Islet of Langerhans (tissue), 1 donor: Measurements from ENCODE around the gene RBBP8NL.

Experiments used
- FAIRE-seq: peaks from one replicate; lab custom pipeline; 2011; peaks lifted over from hg19 to GRCh38; lab: Jason Lieb, UNC

Gene RBBP8NL

GRCh38 chr20:62419759-62420158 is 7.6 kb downstream of the RBBP8NL start:
- FAIRE-seq: no peak

DNA sequence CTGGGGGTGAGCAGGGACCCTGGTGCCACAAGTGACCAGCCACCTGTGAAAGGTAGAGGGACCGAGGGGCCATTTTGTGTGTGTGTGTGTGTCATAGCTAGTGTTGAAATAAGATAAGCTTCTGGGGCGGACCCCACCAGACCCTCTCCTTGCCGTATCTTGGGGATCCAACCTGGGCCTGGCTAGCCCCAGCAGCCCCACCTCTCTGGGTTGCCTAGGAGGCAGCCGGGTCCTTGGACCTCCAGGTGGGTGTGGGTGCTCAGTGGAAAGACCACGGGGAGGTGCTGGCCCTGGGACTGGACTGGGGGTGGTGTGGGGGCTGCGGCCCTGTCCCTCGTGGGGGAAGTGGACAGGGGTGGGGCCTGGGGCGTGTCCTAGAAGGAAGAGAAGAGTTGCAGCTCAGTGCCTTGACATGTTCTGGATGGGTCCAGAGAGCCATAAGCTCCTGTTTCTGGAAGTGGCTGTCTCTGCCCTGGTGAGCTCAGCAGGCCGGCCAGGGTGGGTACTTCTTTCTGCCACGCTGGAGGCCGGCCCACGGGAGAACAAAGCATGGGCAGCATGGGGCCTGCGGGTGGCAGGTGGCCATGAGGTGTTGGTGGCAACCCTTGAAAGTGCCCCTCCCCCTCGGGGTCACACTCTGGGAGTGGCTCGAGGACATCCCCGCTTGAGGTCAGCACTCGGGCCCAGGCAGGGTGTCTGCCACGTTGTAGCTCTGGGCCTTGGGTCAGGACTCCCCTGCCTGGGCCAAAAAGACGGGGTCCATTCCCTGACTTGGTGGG is 8.4 kb downstream of the RBBP8NL start:
- no peak for FAIRE-seq

GRCh38 chr20:62417981-62418708 is 9.2 kb downstream of the RBBP8NL start:
- no peak for FAIRE-seq

DNA sequence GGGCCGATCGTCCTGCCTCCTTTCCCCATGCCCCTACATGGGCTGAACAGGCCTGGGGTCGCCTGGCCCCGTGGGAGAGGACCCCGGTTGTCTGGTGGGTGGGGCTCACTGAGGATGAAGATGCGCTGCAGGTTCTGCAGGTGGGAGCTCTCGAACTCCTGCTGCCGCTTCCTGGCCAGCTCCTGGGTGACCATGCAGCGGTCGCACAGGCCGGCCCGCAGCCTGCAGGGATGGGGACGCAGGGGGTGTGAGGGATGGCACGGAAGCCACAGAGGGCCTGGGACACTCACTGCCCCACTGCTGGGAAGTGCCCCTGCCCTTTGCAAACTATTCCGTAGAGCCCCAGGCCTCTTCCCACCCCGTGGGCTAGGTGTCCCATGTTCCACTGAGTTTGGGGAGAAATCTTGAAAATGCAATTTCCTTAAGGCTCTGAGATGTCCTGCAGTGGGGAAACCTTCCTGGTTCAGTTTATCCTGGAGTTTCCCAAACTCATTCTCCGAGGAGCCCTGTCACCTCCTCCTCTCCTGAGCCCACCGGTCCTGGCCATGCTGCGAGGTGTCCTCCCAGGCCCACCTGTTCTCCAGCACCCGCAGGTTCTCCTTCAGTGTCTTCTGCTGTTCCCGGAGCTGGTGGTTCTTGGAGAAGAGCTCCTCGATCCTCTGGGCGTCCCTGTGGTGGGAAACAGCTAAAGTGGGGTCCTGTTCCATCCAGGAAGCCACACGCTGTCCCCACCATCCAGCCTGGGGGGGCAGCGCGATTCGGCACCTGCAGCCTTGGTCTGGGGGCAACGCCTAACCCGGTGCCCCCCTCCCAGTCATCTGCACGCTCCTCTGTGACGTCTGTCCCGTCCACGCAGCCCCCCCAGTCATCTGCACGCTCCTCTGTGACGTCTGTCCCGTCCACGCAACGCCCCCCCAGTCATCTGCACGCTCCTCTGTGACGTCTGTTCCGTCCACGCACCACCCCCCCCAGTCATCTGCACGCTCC is 10.4 kb downstream of the RBBP8NL start:
- FAIRE-seq: no peak

- FAIRE-seq: no peak
These were observed 11.8 kb downstream of the RBBP8NL start for GRCh38 chr20:62415354-62416111.

- FAIRE-seq: no peak
These were observed 13.3 kb downstream of the RBBP8NL start for GRCh38 chr20:62413896-62414481.

DNA sequence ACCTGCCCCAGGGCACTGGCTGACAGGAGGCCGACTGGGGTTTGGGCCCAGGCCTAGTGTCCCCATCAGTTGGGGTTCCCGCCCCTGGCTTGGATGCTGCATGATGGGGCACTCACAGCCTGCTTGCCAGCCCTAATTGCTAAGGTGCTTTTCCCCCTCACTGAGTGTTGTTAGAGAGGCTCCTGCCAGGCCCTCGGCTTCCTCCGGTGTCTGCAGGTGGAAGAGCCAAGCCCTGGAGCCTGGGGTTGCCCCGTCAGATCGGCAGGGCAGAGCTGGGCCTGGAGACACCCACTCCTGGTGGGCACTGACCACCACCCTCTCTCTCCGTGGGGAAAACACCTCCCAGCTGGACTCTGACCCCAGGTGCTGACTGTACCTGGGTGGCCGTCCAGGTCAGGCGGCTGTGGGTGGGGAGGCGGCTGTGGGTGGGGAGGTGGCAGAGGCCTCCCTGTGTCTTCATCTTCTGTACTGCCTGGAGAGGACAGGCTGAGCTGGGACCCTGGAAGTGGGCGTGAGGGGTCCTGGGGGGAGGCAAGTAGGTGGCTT is 14.2 kb downstream of the RBBP8NL start:
- FAIRE-seq: no peak

GRCh38 chr20:62412194-62413024 is 14.9 kb downstream of the RBBP8NL start:
- FAIRE-seq: no peak

DNA sequence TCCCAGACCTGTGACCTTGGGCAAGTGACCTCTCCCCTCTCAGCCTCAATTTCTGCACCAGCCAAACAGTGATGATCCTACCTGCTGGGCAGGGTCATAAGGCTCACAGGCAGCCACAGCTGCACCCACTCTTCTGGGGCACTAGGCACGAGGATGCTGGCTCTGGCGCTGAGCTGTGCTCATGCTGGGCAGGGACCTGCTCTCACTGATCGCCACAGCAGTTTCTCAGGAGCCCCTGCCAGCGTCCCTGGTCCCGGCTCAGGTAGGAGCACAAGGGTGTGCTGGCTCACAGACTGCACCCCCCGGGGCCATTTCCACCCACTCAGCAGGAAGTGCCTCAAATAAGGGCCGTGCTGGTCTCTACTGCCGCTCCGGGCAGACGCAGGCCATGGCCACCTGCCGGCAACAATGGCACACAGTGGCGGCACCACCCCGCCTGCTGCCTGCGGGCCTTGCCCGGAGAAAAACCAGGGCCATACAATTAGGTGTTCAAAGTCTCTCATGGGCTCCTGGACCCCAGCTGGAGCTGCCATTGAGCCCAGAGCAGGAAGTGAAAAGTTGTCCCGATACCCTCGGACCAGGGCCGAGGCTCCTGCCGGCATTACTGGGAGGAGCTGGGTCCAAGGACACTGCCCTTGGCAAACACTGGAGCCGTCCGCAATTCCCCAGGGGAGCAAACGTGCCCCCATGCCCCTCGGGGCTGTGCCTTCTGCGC is 15.7 kb downstream of the RBBP8NL start:
- FAIRE-seq: no peak

DNA sequence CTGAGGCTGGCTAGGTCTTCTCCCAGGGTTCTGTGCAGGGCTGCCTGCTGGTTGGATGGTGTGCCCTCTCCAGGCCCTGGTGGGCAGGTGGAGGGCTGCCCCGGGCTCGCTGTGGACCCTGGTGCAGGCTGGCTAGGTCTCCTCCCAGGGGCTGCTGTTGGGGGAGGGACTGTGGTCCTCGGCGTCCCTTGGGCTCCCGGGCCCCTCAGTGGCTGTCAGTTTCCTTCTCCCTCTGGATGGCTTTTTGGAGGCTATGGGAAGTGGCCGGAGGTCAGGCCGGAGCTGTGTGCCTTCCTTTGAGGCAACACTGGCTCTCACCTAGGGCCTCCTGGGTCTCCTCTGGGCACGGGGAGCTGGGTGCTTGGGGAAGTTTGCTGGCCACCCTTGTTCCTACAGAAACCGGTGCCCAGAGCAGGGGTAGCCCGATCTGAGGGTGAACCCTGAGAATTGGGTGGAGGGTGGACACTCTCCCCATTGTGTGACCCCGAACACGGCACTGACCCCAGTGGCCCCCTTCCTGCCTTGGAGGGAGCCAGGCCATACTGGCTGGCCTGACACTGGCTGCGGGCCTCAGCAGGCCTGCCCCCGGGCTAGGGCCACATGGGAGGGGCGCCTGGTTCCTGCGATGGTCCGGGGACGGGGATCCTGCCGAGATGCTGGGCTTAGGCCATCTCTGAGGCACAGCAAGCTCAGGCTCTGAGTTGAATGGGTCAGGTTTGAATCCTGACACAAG is 16.4 kb downstream of the RBBP8NL start:
- FAIRE-seq: no peak

- no peak for FAIRE-seq
These were observed 17.2 kb downstream of the RBBP8NL start for GRCh38 chr20:62409931-62410745.

DNA sequence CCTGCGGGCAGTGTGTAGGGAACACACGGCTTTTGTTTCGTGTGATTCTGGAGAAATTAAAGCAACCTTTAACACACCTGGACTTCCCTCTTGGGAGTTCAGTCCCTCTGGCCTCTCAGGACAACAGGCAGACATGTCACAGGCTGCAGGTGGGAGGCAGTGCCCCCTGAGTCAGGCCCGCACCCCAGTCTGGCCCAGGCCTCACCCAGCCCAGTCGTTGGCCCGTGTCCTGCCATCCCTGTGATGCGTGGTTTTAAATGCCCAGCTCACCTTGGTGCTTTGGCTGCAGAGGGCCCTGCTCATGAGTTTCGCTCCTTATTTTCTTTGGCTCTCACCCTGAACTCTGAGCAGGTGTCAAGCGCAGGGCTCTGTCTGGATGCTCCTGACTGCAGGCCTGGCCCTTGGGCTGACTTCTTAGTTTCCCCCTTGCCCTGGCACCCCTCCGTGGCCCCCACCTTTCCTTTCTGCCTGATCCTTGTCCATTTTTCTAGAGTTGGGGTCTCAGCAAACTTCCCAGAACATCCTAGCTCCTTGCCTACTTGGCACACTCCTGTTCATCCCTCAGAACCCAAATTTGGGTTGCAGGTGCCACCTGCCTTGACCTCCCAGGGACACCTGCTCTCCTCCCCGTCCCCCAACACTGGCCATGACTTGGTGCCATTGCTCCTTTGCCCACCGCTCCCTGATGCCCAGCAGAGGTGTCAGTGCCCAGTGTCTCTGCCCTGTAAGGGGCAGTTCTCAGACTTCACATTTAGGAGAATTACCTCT is 18.1 kb downstream of the RBBP8NL start:
- FAIRE-seq: no peak

GRCh38 chr20:62408640-62409039 is 18.7 kb downstream of the RBBP8NL start:
- FAIRE-seq: no peak

DNA sequence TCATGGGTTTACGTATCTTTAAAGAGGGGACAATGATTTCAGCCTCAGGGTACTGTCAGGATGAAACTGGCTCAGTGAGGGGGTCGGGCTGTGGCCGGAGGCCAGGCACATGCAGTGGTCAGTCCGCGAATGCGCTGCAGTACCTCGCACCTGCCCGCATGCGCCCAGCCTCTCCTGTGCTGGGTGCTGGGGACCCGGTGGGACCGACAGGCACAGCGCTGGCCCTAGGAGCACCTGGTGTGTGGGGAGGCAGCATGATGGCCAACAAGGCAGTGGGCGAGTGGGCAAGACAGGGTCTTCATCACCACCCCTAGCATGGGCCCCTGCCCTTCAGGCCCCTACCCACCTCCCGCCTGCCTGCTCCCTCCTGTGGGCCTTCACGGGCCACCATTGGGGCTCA is 19.3 kb downstream of the RBBP8NL start:
- no peak for FAIRE-seq

DNA sequence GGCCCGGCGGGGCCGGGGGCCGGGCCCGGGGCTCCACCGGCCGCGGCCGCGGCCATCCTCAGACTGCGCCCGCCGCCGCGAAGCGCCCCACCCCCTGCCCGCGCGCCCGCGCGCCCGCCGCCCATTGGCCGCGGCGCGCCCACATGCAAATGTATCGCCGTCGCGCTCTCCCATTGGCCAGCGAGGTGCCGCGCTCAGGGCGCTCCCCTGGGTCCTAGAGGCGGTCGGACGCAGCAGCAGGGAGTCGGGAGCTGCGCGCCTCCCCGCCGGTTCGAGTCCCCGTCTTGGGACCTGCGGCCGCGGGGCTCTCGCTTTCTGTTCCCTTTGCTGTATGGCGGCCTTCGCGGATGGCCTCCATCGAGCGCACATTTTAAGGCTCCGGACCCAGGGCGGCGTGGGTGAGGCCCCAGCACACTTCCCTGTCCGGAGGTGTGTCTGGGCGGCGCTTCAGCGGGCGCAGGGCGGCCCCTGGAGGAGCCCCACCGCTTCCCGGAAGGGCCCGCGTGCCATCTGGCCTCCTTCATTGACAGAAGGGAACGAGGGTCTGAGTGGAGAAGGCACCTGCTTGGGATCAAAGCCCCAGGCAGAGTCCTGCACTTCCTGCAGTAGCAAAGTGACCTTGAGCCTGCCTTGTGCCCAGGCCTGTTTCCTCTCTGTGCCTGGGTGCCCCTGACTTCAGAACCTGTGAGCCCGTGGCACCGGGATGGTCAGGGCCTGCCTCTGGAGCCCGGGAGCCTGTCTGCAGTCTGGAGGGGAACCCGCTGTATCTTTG is 19.9 kb downstream of the RBBP8NL start, which contains the start of gene CABLES2:
CABLES2 (minus strand) TSS at position 65 of the 772 bp plus-strand sequence; CDS start at position 56, 9 bp downstream.
- no peak for FAIRE-seq

GRCh38 chr20:62406635-62407176 is 20.6 kb downstream of the RBBP8NL start:
- FAIRE-seq: no peak
